Body of pancreas (tissue), 4 donors: ENCODE measurements around the gene SPATA4.

Source experiments
- CTCF ChIP-seq, 7 experiments: fragments of 450-650 bp in 4 of 7; fragments of 200-600 bp in 3 of 7; sonication (generic) in 3 of 7; IDR thresholded peaks; one replicate each; pipeline ENCODE4 v1.5.1; 2016 to 2019; ENCODE audit warnings: antibody characterized with exemption in 7 of 7
- POLR2A ChIP-seq, 3 donors: fragments of 450-650 bp; IDR thresholded peaks; one replicate each; pipeline ENCODE4 v1.6.1; 2016; ENCODE audit warnings: antibody characterized with exemption in 3 of 3, mild to moderate bottlenecking in 2 of 3

- TF ChIP-seq CTCF (IDR thresholded peaks at IDR 0.05) (no peak), POLR2A (IDR thresholded peaks at IDR 0.05) (no peak)
Observed at GRCh38 chr4:176186671-176187395, 8.6 kb downstream of the SPATA4 start.
